ENCODE data around the gene UBIAD1.

DNA sequence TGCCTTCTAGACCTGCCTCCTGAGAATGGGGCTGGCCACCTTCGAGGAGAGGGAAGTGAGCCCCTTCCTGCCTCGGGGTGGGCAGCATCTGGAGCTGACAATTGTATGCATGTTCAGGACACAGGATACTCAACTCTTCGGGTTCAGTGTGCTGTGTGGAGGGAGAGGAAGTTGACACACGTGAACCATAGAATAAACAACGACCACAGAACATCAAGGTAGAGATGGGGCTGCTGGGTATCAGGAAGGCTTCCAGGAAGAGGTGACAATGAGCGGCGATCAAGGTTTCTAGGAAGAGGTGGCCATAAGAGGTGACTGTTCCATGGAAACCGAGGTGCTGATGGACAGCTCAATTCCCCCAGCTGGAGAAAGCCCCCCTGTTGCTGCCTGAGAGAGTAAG is 22.0 kb downstream of the UBIAD1 start:
- TF ChIP-seq, protein P1, sequence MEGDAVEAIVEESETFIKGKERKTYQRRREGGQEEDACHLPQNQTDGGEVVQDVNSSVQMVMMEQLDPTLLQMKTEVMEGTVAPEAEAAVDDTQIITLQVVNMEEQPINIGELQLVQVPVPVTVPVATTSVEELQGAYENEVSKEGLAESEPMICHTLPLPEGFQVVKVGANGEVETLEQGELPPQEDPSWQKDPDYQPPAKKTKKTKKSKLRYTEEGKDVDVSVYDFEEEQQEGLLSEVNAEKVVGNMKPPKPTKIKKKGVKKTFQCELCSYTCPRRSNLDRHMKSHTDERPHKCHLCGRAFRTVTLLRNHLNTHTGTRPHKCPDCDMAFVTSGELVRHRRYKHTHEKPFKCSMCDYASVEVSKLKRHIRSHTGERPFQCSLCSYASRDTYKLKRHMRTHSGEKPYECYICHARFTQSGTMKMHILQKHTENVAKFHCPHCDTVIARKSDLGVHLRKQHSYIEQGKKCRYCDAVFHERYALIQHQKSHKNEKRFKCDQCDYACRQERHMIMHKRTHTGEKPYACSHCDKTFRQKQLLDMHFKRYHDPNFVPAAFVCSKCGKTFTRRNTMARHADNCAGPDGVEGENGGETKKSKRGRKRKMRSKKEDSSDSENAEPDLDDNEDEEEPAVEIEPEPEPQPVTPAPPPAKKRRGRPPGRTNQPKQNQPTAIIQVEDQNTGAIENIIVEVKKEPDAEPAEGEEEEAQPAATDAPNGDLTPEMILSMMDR (IDR thresholded peaks at IDR 0.05 in 2 of 3, conservative IDR thresholded peaks at IDR 0.05 in 1 of 3; ENCODE audit: control insufficient read depth in 2 of 3, extremely low read depth in 1 of 3, insufficient read depth in 1 of 3, low read depth in 3 of 3, low read length in 3 of 3) = no peak
- TF ChIP-seq STAT3 (IDR thresholded peaks at IDR 0.05; ENCODE audit: low read depth, low read length) = no peak
- TF ChIP-seq, protein P2, sequence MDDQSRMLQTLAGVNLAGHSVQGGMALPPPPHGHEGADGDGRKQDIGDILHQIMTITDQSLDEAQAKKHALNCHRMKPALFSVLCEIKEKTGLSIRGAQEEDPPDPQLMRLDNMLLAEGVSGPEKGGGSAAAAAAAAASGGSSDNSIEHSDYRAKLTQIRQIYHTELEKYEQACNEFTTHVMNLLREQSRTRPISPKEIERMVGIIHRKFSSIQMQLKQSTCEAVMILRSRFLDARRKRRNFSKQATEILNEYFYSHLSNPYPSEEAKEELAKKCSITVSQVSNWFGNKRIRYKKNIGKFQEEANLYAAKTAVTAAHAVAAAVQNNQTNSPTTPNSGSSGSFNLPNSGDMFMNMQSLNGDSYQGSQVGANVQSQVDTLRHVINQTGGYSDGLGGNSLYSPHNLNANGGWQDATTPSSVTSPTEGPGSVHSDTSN (IDR thresholded peaks at IDR 0.05; ENCODE audit: insufficient replicate concordance, low read depth, low read length) = no peak
- TF ChIP-seq EZH2 (IDR thresholded peaks at IDR 0.05; ENCODE audit: borderline replicate concordance, control insufficient read depth, low read depth, low read length) = no peak
- no peak for TF ChIP-seq HDAC6 (IDR thresholded peaks at IDR 0.05; ENCODE audit: unreplicated experiment)
- no peak for TF ChIP-seq MYC (IDR thresholded peaks at IDR 0.05; ENCODE audit: insufficient read depth, insufficient read length, insufficient replicate concordance, low read length, severe bottlenecking)
- TF ChIP-seq JUNB (IDR thresholded peaks at IDR 0.05) = no peak
- TF ChIP-seq POLR2A (IDR thresholded peaks at IDR 0.05; ENCODE audit: low read depth, low read length) = no peak
- TF ChIP-seq, protein P3, sequence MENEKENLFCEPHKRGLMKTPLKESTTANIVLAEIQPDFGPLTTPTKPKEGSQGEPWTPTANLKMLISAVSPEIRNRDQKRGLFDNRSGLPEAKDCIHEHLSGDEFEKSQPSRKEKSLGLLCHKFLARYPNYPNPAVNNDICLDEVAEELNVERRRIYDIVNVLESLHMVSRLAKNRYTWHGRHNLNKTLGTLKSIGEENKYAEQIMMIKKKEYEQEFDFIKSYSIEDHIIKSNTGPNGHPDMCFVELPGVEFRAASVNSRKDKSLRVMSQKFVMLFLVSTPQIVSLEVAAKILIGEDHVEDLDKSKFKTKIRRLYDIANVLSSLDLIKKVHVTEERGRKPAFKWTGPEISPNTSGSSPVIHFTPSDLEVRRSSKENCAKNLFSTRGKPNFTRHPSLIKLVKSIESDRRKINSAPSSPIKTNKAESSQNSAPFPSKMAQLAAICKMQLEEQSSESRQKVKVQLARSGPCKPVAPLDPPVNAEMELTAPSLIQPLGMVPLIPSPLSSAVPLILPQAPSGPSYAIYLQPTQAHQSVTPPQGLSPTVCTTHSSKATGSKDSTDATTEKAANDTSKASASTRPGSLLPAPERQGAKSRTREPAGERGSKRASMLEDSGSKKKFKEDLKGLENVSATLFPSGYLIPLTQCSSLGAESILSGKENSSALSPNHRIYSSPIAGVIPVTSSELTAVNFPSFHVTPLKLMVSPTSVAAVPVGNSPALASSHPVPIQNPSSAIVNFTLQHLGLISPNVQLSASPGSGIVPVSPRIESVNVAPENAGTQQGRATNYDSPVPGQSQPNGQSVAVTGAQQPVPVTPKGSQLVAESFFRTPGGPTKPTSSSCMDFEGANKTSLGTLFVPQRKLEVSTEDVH (IDR thresholded peaks at IDR 0.05; ENCODE audit: low read depth, partially characterized antibody) = no peak
- TF ChIP-seq, protein P4, sequence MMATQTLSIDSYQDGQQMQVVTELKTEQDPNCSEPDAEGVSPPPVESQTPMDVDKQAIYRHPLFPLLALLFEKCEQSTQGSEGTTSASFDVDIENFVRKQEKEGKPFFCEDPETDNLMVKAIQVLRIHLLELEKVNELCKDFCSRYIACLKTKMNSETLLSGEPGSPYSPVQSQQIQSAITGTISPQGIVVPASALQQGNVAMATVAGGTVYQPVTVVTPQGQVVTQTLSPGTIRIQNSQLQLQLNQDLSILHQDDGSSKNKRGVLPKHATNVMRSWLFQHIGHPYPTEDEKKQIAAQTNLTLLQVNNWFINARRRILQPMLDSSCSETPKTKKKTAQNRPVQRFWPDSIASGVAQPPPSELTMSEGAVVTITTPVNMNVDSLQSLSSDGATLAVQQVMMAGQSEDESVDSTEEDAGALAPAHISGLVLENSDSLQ (IDR thresholded peaks at IDR 0.05) = no peak
- TF ChIP-seq RAD21 (IDR thresholded peaks at IDR 0.05; ENCODE audit: insufficient read depth, low read depth, low read length) = no peak

Data from GM12878 (cell line).